Uterus (tissue), 2 donors: ENCODE data around the gene ZBTB40.

Experiments used
- POLR2A ChIP-seq, 2 donors: fragments of 450-650 bp; IDR thresholded peaks; one replicate each; pipeline ENCODE4 v1.6.1; 2016; ENCODE audit warnings: antibody characterized with exemption in 2 of 2, mild to moderate bottlenecking in 1 of 2, moderate library complexity in 1 of 2
- TF ChIP-seq, protein P1 (sequence below), 4 experiments: fragments of 200-600 bp in 2 of 4; fragments of 450-650 bp in 2 of 4; sonication (generic) in 2 of 4; IDR thresholded peaks; one replicate each; pipeline ENCODE4 v1.5.1; 2016 to 2019; ENCODE audit warnings: antibody characterized with exemption in 4 of 4, mild to moderate bottlenecking in 2 of 4, moderate library complexity in 1 of 4

DNA sequence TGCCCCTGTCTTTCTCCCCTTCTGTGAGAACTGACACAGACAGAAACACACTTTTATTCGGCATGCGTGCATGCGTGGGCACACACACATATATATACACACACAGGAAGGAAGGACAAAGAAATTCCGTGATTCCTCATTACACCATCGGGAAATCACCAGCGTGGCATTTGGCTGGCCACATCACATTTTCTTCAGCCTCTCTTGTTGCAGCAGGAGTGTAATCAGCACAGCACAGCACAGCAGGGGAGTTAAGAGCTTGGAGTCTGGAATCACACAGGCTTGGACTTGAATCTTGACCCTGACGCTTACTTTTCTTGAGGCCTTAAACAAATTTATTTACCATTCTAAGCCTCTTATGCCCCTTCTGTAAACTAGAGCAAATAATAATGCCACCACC, 66.3 kb downstream of the ZBTB40 start:
- TF ChIP-seq, protein P1, sequence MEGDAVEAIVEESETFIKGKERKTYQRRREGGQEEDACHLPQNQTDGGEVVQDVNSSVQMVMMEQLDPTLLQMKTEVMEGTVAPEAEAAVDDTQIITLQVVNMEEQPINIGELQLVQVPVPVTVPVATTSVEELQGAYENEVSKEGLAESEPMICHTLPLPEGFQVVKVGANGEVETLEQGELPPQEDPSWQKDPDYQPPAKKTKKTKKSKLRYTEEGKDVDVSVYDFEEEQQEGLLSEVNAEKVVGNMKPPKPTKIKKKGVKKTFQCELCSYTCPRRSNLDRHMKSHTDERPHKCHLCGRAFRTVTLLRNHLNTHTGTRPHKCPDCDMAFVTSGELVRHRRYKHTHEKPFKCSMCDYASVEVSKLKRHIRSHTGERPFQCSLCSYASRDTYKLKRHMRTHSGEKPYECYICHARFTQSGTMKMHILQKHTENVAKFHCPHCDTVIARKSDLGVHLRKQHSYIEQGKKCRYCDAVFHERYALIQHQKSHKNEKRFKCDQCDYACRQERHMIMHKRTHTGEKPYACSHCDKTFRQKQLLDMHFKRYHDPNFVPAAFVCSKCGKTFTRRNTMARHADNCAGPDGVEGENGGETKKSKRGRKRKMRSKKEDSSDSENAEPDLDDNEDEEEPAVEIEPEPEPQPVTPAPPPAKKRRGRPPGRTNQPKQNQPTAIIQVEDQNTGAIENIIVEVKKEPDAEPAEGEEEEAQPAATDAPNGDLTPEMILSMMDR (IDR thresholded peaks at IDR 0.05), result no peak
- TF ChIP-seq POLR2A (IDR thresholded peaks at IDR 0.05), result no peak
